ENCODE measurements around the gene SERPINI1. TPM values are rescaled to one million over a fixed set of nuclear protein-coding genes. Genes with fewer than 3 reads are reported as not detected.

Gene SERPINI1
- total RNA-seq, 2 experiments from 2014 or later: 0.83 to 1.0 TPM

GRCh38 chr3:167754049-167754448 lies 18.5 kb downstream of the SERPINI1 start:
- intact Hi-C loops (cut with micrococcal nuclease): no loop called here
- Mint-ChIP-seq H3K4me1 (ENCODE audit: low read depth) (peaks cover 9% of the 10 kb centered on the region), H3K27me3 (no peaks in the 10 kb centered on the region), H3K27ac (no peak overlapping the region), H3K36me3 (ENCODE audit: low read depth) (no peaks in the 10 kb centered on the region), H3K9me3 (no peaks in the 10 kb centered on the region), H3K4me3 (no peak overlapping the region)
- no peak for ATAC-seq
- TF ChIP-seq, protein P1, sequence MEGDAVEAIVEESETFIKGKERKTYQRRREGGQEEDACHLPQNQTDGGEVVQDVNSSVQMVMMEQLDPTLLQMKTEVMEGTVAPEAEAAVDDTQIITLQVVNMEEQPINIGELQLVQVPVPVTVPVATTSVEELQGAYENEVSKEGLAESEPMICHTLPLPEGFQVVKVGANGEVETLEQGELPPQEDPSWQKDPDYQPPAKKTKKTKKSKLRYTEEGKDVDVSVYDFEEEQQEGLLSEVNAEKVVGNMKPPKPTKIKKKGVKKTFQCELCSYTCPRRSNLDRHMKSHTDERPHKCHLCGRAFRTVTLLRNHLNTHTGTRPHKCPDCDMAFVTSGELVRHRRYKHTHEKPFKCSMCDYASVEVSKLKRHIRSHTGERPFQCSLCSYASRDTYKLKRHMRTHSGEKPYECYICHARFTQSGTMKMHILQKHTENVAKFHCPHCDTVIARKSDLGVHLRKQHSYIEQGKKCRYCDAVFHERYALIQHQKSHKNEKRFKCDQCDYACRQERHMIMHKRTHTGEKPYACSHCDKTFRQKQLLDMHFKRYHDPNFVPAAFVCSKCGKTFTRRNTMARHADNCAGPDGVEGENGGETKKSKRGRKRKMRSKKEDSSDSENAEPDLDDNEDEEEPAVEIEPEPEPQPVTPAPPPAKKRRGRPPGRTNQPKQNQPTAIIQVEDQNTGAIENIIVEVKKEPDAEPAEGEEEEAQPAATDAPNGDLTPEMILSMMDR (IDR thresholded peaks at IDR 0.05): no peak
- no peak for DNase-seq
- ChIA-PET CTCF (interaction anchor here (1.0 kb wide), 1 partner anchor 69 kb away, joined by 4 read pairs; no protein-coding TSS in a partner anchor), POLR2A (no interaction called here)

- TF ChIP-seq, protein P1 (IDR thresholded peaks at IDR 0.05): no peak
- Mint-ChIP-seq H3K27ac (no peak overlapping the region), H3K4me3 (no peak overlapping the region), H3K36me3 (ENCODE audit: low read depth) (no peaks in the 10 kb centered on the region), H3K4me1 (ENCODE audit: low read depth) (no peaks in the 10 kb centered on the region), H3K9me3 (peaks cover 8% of the 10 kb centered on the region), H3K27me3 (peaks cover 3% of the 10 kb centered on the region)
- no peak for DNase-seq
- ATAC-seq: no peak
- intact Hi-C loops (cut with micrococcal nuclease): no loop called here
- ChIA-PET POLR2A (no interaction called here), CTCF (no interaction called here)
These were observed 25.8 kb downstream of the SERPINI1 start for GRCh38 chr3:167761302-167761701.

DNA sequence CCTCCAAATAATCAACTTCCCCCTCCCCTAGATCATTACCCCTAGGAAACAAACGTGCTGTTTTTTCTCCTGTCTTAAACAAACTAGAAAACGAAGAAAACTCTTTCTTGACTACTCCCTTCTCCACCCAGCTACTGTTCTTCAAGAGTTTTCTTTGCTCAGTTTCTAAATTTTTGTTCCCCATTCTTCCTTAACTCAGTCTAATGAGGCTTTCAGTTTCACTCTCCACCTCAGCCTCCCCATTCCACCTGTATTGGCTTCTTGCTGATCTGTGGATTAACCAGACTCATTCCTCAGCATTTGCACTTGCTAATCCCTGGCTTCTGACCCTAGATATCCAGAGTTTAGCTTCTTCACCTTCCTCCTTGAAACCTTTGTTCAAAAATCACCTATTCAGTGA lies 26.8 kb downstream of the SERPINI1 start:
- Mint-ChIP-seq H3K4me1 (ENCODE audit: low read depth) (no peaks in the 10 kb centered on the region), H3K27ac (no peak overlapping the region), H3K36me3 (ENCODE audit: low read depth) (no peaks in the 10 kb centered on the region), H3K9me3 (peaks cover 10% of the 10 kb centered on the region), H3K4me3 (no peak overlapping the region), H3K27me3 (peaks cover 3% of the 10 kb centered on the region)
- intact Hi-C loops (cut with micrococcal nuclease): no loop called here
- POLR2A ChIA-PET: no interaction called here
- CTCF ChIA-PET: no interaction called here
- DNase-seq (no peak), ATAC-seq (no peak)
- TF ChIP-seq, protein P1 (IDR thresholded peaks at IDR 0.05): no peak

DNA sequence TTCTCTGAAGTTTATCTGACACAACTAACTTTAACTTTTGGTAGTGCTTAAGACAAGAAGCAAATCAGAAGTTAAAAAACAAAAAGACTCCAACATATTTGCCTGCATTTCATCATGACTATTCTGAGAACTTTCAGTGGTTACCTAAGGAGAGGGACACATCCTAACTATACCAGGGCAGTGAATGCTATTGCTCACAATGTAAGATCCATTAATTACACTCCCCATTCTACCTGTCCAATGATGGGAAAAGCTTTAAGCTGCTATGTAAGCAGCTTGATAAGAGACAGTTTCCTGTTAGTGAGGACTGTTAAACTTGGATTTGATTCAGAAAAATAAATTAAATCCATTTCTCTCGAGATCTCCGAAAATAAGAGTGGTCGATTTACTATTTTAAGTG lies 37.5 kb downstream of the SERPINI1 start:
- DNase-seq: no peak
- H3K4me1 Mint-ChIP-seq (ENCODE audit: low read depth): peaks cover 8% of the 10 kb centered on the region
- TF ChIP-seq, protein P1 (IDR thresholded peaks at IDR 0.05): no peak
- CTCF ChIA-PET: no interaction called here
- no peaks in the 10 kb centered on the region for H3K36me3 Mint-ChIP-seq (ENCODE audit: low read depth)
- intact Hi-C loops (cut with micrococcal nuclease): no loop called here
- no peak for ATAC-seq
- H3K4me3 Mint-ChIP-seq: no peak overlapping the region
- peaks cover under 1% of the 10 kb centered on the region for H3K9me3 Mint-ChIP-seq
- no peaks in the 10 kb centered on the region for H3K27me3 Mint-ChIP-seq
- POLR2A ChIA-PET: no interaction called here
- no peak overlapping the region for H3K27ac Mint-ChIP-seq

- DNase-seq: no peak
- TF ChIP-seq, protein P1 (IDR thresholded peaks at IDR 0.05): no peak
- Mint-ChIP-seq H3K36me3 (ENCODE audit: low read depth) (no peaks in the 10 kb centered on the region), H3K27me3 (no peaks in the 10 kb centered on the region), H3K27ac (no peak overlapping the region), H3K4me1 (ENCODE audit: low read depth) (peaks cover 8% of the 10 kb centered on the region), H3K9me3 (peaks cover 5% of the 10 kb centered on the region), H3K4me3 (no peak overlapping the region)
- POLR2A ChIA-PET: no interaction called here
- ATAC-seq: no peak
- CTCF ChIA-PET: no interaction called here
- intact Hi-C loops (cut with micrococcal nuclease): no loop called here
These were observed 38.1 kb downstream of the SERPINI1 start for GRCh38 chr3:167773584-167773983.

Data from activated CD8-positive, alpha-beta T cell treated with anti-CD3 and anti-CD28 coated beads for 36 hours (primary cell).